GM18861 (cell line): ENCODE results near the gene PNMA1.

Experiments used
- ATAC-seq: cut with Tn5 transposase; IDR thresholded peaks from one replicate; pipeline ENCODE4 v1.9.1; 2021; ENCODE audit not compliant: unreplicated experiment

PNMA1 gene

GRCh38 chr14:73750531-73750901, 36.3 kb upstream of the PNMA1 start:
- ATAC-seq = no peak

GRCh38 chr14:73749706-73750530, 35.7 kb upstream of the PNMA1 start:
- no peak for ATAC-seq

GRCh38 chr14:73748858-73749357, 34.7 kb upstream of the PNMA1 start:
- no peak for ATAC-seq

- ATAC-seq = no peak
Measured at GRCh38 chr14:73747379-73748211, 33.4 kb upstream of the PNMA1 start.

GRCh38 chr14:73746520-73747378, 32.6 kb upstream of the PNMA1 start:
- ATAC-seq = no peak

GRCh38 chr14:73745571-73746519, 31.7 kb upstream of the PNMA1 start:
- ATAC-seq = no peak

- ATAC-seq = no peak
Measured at GRCh38 chr14:73744874-73745529, 30.8 kb upstream of the PNMA1 start.

GRCh38 chr14:73744175-73744867, 30.1 kb upstream of the PNMA1 start:
- no peak for ATAC-seq

- ATAC-seq = peak; percentile 37
Measured at GRCh38 chr14:73743431-73743931, 29.3 kb upstream of the PNMA1 start.

GRCh38 chr14:73742520-73743238, 28.5 kb upstream of the PNMA1 start:
- ATAC-seq = no peak

GRCh38 chr14:73741876-73742519, 27.8 kb upstream of the PNMA1 start:
- no peak for ATAC-seq

- no peak for ATAC-seq
Measured at GRCh38 chr14:73741386-73741875, 27.2 kb upstream of the PNMA1 start.

GRCh38 chr14:73740618-73741326, 26.6 kb upstream of the PNMA1 start:
- no peak for ATAC-seq

- ATAC-seq = no peak
Measured at GRCh38 chr14:73739899-73740617, 25.9 kb upstream of the PNMA1 start.

GRCh38 chr14:73739174-73739898, 25.2 kb upstream of the PNMA1 start:
- no peak for ATAC-seq
